GM21576 (cell line): ENCODE measurements around the gene CEP152.
"Not testable (repeated sequence)": the region's sequence is repeated elsewhere in the genome, so short reads cannot be mapped to it uniquely, and the experiment has no call there.

Source experiments
- ATAC-seq: cut with Tn5 transposase; IDR thresholded peaks from one replicate; pipeline ENCODE4 v1.9.1; 2021; ENCODE audit warnings: mild to moderate bottlenecking, moderate library complexity; ENCODE audit not compliant: unreplicated experiment

Gene CEP152

GRCh38 chr15:48814286-48814685 lies 3.4 kb upstream of the CEP152 start:
- no peak for ATAC-seq

GRCh38 chr15:48811325-48811958 lies 573 bp upstream of the CEP152 start:
- ATAC-seq = no peak

GRCh38 chr15:48806151-48806550 lies 4.7 kb downstream of the CEP152 start:
- no peak for ATAC-seq

GRCh38 chr15:48805591-48805990 lies 5.3 kb downstream of the CEP152 start:
- ATAC-seq = no peak

GRCh38 chr15:48803877-48804276 lies 7.0 kb downstream of the CEP152 start:
- no peak for ATAC-seq

GRCh38 chr15:48802867-48803266 lies 8.0 kb downstream of the CEP152 start:
- ATAC-seq = no peak

GRCh38 chr15:48802257-48802656 lies 8.6 kb downstream of the CEP152 start:
- no peak for ATAC-seq

- no peak for ATAC-seq
Measured at GRCh38 chr15:48800811-48801455, 9.9 kb downstream of the CEP152 start.

GRCh38 chr15:48800245-48800644 lies 10.6 kb downstream of the CEP152 start:
- ATAC-seq = no peak

- ATAC-seq = no peak
Measured at GRCh38 chr15:48798319-48798718, 12.6 kb downstream of the CEP152 start.

- no peak for ATAC-seq
Measured at GRCh38 chr15:48796930-48797329, 13.9 kb downstream of the CEP152 start.

GRCh38 chr15:48796521-48796920 lies 14.3 kb downstream of the CEP152 start:
- ATAC-seq = no peak

- no peak for ATAC-seq
Measured at GRCh38 chr15:48795901-48796300, 15.0 kb downstream of the CEP152 start.

- peak; percentile 92 for ATAC-seq
Measured at GRCh38 chr15:48794697-48795134, 16.2 kb downstream of the CEP152 start.

GRCh38 chr15:48792408-48792807 lies 18.5 kb downstream of the CEP152 start:
- ATAC-seq = no peak

GRCh38 chr15:48790466-48791115 lies 20.3 kb downstream of the CEP152 start:
- ATAC-seq = not testable (repeated sequence)

GRCh38 chr15:48785712-48786111 lies 25.2 kb downstream of the CEP152 start:
- no peak for ATAC-seq

GRCh38 chr15:48785195-48785594 lies 25.7 kb downstream of the CEP152 start:
- ATAC-seq = no peak

- ATAC-seq = no peak
Measured at GRCh38 chr15:48784756-48785155, 26.1 kb downstream of the CEP152 start.

GRCh38 chr15:48782911-48783310 lies 28.0 kb downstream of the CEP152 start:
- no peak for ATAC-seq

- no peak for ATAC-seq
Measured at GRCh38 chr15:48781481-48782081, 29.3 kb downstream of the CEP152 start.

GRCh38 chr15:48781017-48781416 lies 29.9 kb downstream of the CEP152 start:
- ATAC-seq = no peak
